ENCODE measurements around the gene DALRD3. TPM values are rescaled to one million over a fixed set of nuclear protein-coding genes. Genes with fewer than 3 reads are reported as not detected.
A peak's percentile ranks its signal among the peaks of the same experiment; 100 is the strongest.

Gene DALRD3
- total RNA-seq, 1 donor from 2014 or later: 32.9 TPM

GRCh38 chr3:49021813-49022687 lies 3.7 kb upstream of the DALRD3 start, which contains the start of gene NDUFAF3:
TSS of gene NDUFAF3 (plus strand) at chr3:49022121. CDS start at chr3:49022145, 24 bp downstream.
- Histone ChIP-seq H3K4me1 (peaks cover 15% of the 10 kb centered on the region), H3K4me3 (peak within 1 kb of the TSS; percentile 73), H3K79me2 (ENCODE audit: low read depth) (peaks cover 44% of the 10 kb centered on the region), H2AFZ (replicated peaks) (peak within 1 kb of the TSS; percentile 44), H3F3A (ENCODE audit: low read depth) (peaks cover 70% of the 10 kb centered on the region), H3K4me2 (peak within 1 kb of the TSS; percentile 82), H4K20me1 (ENCODE audit: low read depth) (peaks cover 20% of the 10 kb centered on the region), H3K36me3 (no peaks in the 10 kb centered on the region), H3K9ac (peak within 1 kb of the TSS; percentile 92), H3K9me3 (ENCODE audit: low read depth) (no peaks in the 10 kb centered on the region), H3K27ac (peak within 1 kb of the TSS; percentile 93), H3K27me3 (no peaks in the 10 kb centered on the region)
- Mint-ChIP-seq H3K9me3 (no peaks in the 10 kb centered on the region), H3K36me3 (peaks cover 24% of the 10 kb centered on the region), H3K27me3 (ENCODE audit: insufficient read depth, low read depth) (peaks cover 8% of the 10 kb centered on the region), H3K27ac (peak within 1 kb of the TSS; percentile 97), H3K4me3 (peak within 1 kb of the TSS; percentile 97), H3K4me1 (peaks cover 22% of the 10 kb centered on the region)
- peak; percentile 97 for DNase-seq (ENCODE audit: low spot score)
- TF ChIP-seq EZH2phosphoT487 (IDR thresholded peaks at IDR 0.05): no peak
- TF ChIP-seq CTCF (IDR thresholded peaks at IDR 0.05): peak; percentile 87

DNA sequence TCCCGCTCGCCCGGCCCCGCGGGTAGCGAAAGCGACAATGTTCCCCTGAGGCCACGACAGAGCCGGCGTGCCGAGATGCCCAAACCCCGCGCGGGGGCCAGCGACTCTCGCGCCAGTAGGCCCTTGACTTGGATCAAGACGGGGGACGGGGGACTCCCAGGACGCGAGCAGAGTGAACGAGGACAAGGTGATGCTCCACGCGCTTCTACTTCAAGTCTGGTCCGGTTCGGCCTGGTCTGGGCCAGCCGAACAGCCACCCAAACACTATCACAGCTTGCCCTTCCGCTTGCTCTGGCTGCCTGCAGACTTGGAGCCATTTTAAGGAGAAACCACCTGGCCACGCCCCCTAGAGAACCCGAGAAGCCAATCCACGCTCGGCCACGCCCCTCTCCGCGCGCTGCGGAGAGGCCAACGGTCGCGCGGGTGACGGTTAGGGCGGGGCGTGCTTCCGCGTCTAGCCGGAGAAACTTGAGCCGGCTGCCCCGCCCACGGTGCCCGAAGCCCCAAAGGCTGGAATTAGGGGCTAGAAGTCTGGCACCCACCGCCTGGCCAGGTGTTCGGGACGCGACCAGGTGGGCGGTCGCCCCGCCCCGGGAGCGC lies 2.9 kb upstream of the DALRD3 start:
- peak overlapping the region; percentile 97 for H3K27ac Mint-ChIP-seq
- peak overlapping the region; percentile 82 for H3K4me2 ChIP-seq
- H3K36me3 ChIP-seq: no peaks in the 10 kb centered on the region
- peaks cover 15% of the 10 kb centered on the region for H3K4me1 ChIP-seq
- peaks cover 25% of the 10 kb centered on the region for H4K20me1 ChIP-seq (ENCODE audit: low read depth)
- H3K9ac ChIP-seq: peak overlapping the region; percentile 75
- H3K4me3 ChIP-seq: peak overlapping the region; percentile 73
- TF ChIP-seq CTCF (IDR thresholded peaks at IDR 0.05): no peak
- no peak for TF ChIP-seq EZH2 (IDR thresholded peaks at IDR 0.05)
- no peak for TF ChIP-seq EZH2phosphoT487 (IDR thresholded peaks at IDR 0.05)
- H3K4me1 Mint-ChIP-seq: peaks cover 22% of the 10 kb centered on the region
- H3K36me3 Mint-ChIP-seq: peaks cover 18% of the 10 kb centered on the region
- peaks cover 77% of the 10 kb centered on the region for H3F3A ChIP-seq (ENCODE audit: low read depth)
- H3K27ac ChIP-seq: peak overlapping the region; percentile 93
- H3K4me3 Mint-ChIP-seq: peak overlapping the region; percentile 97
- peak; percentile 100 for DNase-seq (ENCODE audit: low spot score)
- H2AFZ ChIP-seq (replicated peaks): no peak overlapping the region
- peaks cover 7% of the 10 kb centered on the region for H3K27me3 Mint-ChIP-seq (ENCODE audit: insufficient read depth, low read depth)
- H3K9me3 ChIP-seq (ENCODE audit: low read depth): no peaks in the 10 kb centered on the region
- H3K9me3 Mint-ChIP-seq: no peaks in the 10 kb centered on the region
- no peaks in the 10 kb centered on the region for H3K27me3 ChIP-seq
- H3K79me2 ChIP-seq (ENCODE audit: low read depth): peaks cover 44% of the 10 kb centered on the region

DNA sequence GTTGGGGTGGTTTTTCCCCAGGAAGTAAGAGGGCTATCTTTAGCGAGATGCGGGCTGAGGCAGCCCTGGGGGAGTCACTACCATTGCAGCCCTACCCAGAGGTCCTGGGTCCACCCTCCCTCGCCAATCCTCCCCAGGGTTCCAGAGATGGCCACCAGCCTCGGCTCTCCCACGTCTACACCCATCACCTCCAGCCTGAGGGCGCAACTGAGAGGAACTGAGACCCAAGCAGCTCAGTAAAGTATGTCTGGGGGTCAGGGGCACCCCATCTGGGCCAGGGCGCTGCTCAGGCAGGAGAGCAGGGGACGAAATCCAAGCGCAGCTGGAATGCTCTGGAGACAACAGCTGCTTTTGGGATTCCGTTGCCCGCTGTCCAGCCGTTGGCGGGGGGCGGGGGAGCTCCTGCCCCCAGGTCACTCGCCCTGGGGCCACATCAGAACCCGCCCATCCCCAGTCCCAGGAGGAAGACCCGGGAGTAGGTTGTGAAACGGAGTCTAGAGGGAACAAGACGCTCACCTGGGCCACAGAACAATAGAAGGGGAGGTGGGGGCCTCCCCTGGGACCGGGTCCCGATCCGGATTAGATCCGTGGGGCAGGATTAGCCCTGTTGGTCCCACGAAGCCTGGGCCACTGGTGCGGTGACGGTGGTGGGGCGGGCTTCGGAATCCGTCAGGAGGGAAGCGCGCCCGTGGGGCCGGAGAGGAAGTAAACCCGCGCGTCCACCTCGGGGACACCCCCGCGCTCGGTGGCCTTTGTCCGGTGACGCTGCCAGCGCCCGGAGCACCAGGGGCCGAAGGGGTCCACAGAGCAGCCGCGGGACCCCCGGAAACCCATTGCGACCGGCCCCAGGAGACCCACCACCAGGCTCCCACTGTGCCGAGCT lies 2.2 kb upstream of the DALRD3 start:
- no peak overlapping the region for H3K27ac Mint-ChIP-seq
- Histone ChIP-seq H4K20me1 (ENCODE audit: low read depth) (peaks cover 32% of the 10 kb centered on the region), H3K27ac (peak overlapping the region; percentile 63), H3K36me3 (no peaks in the 10 kb centered on the region), H2AFZ (replicated peaks) (no peak overlapping the region), H3F3A (ENCODE audit: low read depth) (peaks cover 76% of the 10 kb centered on the region), H3K27me3 (no peaks in the 10 kb centered on the region), H3K79me2 (ENCODE audit: low read depth) (peaks cover 44% of the 10 kb centered on the region), H3K9me3 (ENCODE audit: low read depth) (no peaks in the 10 kb centered on the region), H3K4me1 (peaks cover 15% of the 10 kb centered on the region), H3K4me2 (peak overlapping the region; percentile 82), H3K9ac (peak overlapping the region; percentile 75), H3K4me3 (peak overlapping the region; percentile 73)
- no peaks in the 10 kb centered on the region for H3K9me3 Mint-ChIP-seq
- H3K4me1 Mint-ChIP-seq: peaks cover 26% of the 10 kb centered on the region
- DNase-seq (ENCODE audit: low spot score): peak; percentile 78
- TF ChIP-seq CTCF (IDR thresholded peaks at IDR 0.05): no peak
- TF ChIP-seq EZH2 (IDR thresholded peaks at IDR 0.05): no peak
- no peak for TF ChIP-seq EZH2phosphoT487 (IDR thresholded peaks at IDR 0.05)
- H3K4me3 Mint-ChIP-seq: peak overlapping the region; percentile 97
- peaks cover 18% of the 10 kb centered on the region for H3K36me3 Mint-ChIP-seq
- peaks cover 7% of the 10 kb centered on the region for H3K27me3 Mint-ChIP-seq (ENCODE audit: insufficient read depth, low read depth)
